GM12873 (cell line): ENCODE measurements around the gene MAEA.

Experiments used
- CTCF ChIP-seq: IDR thresholded peaks from 2 replicates; pipeline ENCODE4 v1.5.1; 2012; ENCODE audit warnings: low read depth, mild to moderate bottlenecking, moderate library complexity, low read length, control low read depth; ENCODE audit not compliant: insufficient read depth; ENCODE audit errors: missing control alignments

MAEA gene

DNA sequence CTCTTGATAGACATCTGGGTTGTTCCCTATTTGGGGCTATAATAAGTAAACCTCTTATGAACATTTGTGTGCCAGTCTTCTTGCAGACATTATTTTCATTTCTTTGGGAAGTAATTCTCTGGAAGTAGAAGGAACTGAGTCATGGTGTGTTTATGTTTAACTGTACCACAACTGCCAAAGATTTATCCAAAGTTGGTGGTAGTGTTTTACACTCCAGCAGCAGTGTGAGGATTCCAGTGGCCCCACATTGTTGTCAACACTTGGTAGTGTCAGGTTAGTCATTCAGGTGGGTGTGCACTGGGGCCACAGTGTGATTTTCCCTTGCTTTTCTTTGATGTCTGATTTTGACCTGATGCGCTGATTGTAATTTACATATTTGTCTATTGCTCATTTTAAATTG lies 52.3 kb downstream of the MAEA start:
- TF ChIP-seq CTCF, result no peak

- TF ChIP-seq CTCF, result no peak
Measured at GRCh38 chr4:1344696-1345095, 55.0 kb downstream of the MAEA start.

DNA sequence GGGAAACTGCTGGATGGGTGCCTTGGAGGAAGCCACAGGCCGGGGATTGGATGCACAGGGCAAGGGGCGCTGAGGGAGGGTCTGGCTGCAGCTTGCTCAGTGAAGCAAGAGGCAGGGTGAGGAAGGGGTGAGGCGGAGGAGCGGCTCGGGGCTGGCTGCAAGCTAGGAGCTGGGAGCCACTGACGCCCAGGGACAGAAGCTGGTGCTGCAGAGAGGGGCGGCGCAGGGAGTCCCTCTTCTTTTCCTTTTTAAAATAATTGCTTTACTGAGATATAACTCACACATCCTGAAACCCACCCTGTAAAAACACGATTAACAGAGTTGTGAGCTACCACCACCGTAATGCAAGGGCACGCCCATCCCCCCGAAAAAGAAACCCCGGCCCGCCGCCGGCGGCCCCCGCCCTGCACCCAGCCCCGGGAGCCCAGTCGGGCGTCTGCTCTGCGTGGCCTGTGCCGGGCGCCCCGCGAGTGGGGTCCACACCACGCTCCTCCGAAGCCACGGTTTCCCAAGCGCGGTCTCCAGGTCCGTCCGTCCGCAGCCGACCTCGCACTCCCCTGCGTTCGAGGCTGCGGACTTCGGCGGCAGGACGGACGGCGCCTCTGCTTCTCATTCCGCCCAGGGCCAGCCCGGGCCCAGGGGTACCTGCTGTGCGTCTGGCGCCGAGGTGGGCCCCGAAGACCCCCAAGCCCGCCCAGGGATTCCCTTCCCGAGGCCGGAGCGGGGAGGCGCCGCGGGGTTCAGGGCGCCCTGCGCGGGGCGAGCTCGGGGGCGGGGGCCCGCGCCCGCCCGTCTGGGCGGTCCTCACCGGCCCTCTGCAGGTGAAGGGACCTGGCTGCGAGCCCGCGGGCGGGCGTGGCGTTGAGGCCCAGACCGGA lies 56.5 kb downstream of the MAEA start:
- TF ChIP-seq CTCF, result peak; percentile 17

- TF ChIP-seq CTCF, result no peak
Measured at GRCh38 chr4:1346781-1347409, 57.2 kb downstream of the MAEA start, which contains the start of gene UVSSA. Gene UVSSA, plus strand, starts transcription at chr4:1347208. Its CDS starts 884 bp downstream, at chr4:1348092.

GRCh38 chr4:1347410-1347864 lies 57.7 kb downstream of the MAEA start:
- TF ChIP-seq CTCF, result no peak

DNA sequence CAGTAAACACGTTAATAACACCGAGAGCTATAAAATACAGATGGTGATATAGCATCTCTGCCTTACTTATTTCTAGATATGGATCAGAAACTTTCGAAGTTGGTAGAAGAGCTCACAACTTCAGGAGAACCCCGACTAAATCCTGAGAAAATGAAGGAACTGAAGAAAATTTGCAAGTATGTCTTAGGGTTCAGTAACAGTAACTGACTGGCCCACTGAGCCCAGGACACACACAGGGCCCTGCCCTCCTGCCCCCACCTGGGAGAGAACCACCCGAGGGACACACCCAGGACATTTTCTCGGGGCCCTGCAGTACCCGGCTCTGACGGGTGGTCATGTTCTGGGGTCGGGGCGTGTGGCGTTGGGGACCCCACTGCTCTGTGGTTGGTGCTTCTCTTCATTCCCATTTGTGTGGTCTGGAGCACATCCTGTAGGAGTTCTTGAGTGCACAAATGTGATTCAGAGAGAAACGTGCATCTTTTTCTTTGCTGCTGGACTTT lies 58.4 kb downstream of the MAEA start:
- no peak for TF ChIP-seq CTCF

GRCh38 chr4:1348746-1349145 lies 59.1 kb downstream of the MAEA start:
- no peak for TF ChIP-seq CTCF
